NB4 (cell line): ENCODE measurements around the gene NCOA3.

Experiments
- DNase-seq: peaks from one replicate; pipeline ENCODE4 v3.0.0; 2010; ENCODE audit warnings: low read depth
- H3K4me3 ChIP-seq: one replicate; pipeline ENCODE4 v1.5.1; 2011; ENCODE audit warnings: mild to moderate bottlenecking, low read depth, low read length, moderate library complexity
- MYC ChIP-seq: IDR thresholded peaks from 2 replicates; pipeline ENCODE4 v1.6.1; 2011; ENCODE audit warnings: low read depth, low read length
- POLR2A ChIP-seq: IDR thresholded peaks from 2 replicates; pipeline ENCODE4 v1.6.1; 2011; ENCODE audit warnings: mild to moderate bottlenecking; ENCODE audit not compliant: insufficient read length; ENCODE audit errors: extremely low read depth
- TF ChIP-seq, protein P1 (sequence below): IDR thresholded peaks from 2 replicates; pipeline ENCODE4 v1.6.1; 2011; ENCODE audit warnings: low read depth, low read length
- TF ChIP-seq, protein P2 (sequence below): IDR thresholded peaks from one replicate; pipeline ENCODE4 v1.5.1; 2012; ENCODE audit warnings: low read depth, low read length

The NCOA3 gene

DNA sequence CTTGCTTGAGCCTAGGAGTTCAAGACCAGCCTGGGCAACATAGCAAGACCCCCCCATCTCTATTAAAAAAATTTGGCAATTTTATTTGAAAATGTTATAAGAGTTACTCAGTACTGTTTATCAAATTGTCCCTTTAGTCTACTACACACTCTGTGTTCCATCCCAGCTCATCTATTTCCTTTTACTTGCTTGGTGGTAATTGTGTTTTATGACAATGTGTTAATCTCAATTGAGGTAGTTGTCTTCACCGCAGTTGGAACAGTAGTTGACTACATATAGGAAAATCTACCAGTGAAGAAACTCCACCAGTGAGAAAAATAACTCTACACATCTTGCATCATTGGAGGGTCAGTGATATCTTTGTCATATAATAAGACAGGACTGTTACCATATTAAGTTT is 8.0 kb downstream of the NCOA3 start:
- TF ChIP-seq MYC (no peak), POLR2A (no peak)
- TF ChIP-seq, protein P1, sequence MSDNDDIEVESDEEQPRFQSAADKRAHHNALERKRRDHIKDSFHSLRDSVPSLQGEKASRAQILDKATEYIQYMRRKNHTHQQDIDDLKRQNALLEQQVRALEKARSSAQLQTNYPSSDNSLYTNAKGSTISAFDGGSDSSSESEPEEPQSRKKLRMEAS: no peak
- TF ChIP-seq, protein P2, sequence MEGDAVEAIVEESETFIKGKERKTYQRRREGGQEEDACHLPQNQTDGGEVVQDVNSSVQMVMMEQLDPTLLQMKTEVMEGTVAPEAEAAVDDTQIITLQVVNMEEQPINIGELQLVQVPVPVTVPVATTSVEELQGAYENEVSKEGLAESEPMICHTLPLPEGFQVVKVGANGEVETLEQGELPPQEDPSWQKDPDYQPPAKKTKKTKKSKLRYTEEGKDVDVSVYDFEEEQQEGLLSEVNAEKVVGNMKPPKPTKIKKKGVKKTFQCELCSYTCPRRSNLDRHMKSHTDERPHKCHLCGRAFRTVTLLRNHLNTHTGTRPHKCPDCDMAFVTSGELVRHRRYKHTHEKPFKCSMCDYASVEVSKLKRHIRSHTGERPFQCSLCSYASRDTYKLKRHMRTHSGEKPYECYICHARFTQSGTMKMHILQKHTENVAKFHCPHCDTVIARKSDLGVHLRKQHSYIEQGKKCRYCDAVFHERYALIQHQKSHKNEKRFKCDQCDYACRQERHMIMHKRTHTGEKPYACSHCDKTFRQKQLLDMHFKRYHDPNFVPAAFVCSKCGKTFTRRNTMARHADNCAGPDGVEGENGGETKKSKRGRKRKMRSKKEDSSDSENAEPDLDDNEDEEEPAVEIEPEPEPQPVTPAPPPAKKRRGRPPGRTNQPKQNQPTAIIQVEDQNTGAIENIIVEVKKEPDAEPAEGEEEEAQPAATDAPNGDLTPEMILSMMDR: no peak
- DNase-seq: no peak

DNA sequence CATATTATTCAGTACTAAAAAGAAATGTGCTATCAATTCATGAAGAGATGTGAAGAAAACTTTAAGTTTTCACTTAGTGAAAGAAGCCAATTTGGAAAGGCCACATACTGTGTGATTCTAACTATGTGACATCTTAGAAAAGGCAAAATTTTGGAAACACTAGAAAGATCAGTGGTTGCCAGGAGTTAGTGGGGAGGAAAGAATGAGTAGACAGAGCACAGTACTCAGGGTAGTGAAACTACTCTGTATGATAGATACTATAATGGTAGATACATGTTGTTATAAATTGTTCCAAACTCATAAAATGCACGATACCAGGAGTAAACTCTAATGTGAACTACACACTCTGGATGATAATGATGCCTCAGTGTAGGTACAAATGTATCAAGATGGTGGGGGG is 14.2 kb downstream of the NCOA3 start:
- no peak overlapping the region for H3K4me3 ChIP-seq
- no peak for DNase-seq
- TF ChIP-seq MYC (no peak), POLR2A (no peak)
- TF ChIP-seq, protein P2: no peak
- TF ChIP-seq, protein P1: no peak

More for the DNA sequence above, 8.0 kb downstream of the NCOA3 start:
- no peak overlapping the region for H3K4me3 ChIP-seq

DNA sequence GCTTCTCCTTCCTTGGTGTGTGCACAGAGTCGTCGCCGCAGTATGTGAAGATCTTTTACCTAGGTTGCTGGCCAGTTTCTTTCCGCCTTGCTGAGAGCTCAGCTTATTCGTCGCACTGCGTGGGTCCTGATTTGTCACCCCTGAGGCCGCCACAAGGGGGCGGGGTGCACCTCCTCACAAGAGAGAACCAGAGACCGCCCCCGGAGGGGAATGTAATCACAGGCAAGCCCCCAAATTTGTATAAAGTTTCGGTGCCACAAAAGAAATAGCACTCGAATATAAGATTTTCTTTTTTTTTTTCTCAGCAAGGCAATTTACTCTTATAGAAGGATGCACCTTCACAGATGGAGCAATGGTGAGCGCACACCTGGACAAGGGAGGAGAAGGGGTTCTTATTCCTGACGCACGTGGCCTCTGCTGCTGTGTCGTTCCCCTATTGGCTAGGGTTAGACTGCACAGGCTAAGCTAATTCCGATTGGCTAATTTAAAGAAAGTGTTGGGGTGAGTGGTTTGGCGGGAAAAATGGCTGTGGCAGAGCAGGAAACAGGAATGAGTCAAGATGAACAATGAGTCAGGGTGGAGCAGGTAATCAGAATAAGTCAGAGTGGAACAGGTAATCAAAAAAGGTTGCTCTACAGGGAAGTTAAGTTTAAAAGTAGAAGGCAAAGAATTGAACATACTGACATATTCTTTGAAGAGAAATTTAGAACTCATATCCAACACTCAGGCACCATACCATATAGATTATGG is 19.5 kb downstream of the NCOA3 start:
- no peak for DNase-seq
- TF ChIP-seq, protein P1: no peak
- no peak for TF ChIP-seq MYC
- TF ChIP-seq, protein P2: peak; percentile 21
- TF ChIP-seq POLR2A: no peak
- H3K4me3 ChIP-seq: no peak overlapping the region

DNA sequence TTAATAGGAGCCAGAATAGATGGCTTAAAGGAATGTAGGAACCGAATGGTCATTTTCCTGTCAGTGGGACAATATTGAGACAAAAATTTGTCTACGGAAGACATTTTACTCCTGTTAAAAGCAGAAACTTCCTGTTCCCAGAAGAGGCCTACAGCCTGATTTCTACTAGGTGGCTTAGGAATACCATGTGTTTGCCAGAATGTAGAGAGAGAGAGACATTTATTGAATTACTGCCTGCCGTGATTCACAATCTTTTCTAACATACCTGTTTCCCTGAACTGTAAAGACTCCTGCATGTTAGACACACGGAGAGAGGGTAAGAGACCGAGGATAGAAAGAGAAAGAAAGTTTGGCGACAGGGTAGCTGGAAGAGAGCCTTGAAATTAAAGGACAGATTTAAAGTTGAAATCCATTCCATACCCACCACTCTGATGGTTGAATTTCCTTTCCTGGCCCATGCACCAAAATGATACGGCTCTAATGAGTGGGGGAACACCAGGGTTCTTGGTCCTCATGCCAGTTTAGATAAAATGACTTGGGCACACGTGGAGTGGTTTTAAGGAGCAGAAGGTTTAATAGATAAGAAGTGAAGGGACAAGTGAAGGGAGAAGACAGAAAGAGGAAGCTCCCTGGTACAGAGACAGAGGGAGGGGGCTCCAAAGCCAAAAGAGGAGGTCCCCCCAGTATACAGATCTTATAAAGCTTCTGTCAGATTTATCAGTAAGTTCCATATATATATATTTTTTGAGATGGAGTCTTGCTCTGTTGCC is 22.5 kb downstream of the NCOA3 start:
- TF ChIP-seq, protein P2: no peak
- TF ChIP-seq POLR2A: no peak
- no peak for TF ChIP-seq MYC
- TF ChIP-seq, protein P1: no peak
- DNase-seq: no peak
- no peak overlapping the region for H3K4me3 ChIP-seq

DNA sequence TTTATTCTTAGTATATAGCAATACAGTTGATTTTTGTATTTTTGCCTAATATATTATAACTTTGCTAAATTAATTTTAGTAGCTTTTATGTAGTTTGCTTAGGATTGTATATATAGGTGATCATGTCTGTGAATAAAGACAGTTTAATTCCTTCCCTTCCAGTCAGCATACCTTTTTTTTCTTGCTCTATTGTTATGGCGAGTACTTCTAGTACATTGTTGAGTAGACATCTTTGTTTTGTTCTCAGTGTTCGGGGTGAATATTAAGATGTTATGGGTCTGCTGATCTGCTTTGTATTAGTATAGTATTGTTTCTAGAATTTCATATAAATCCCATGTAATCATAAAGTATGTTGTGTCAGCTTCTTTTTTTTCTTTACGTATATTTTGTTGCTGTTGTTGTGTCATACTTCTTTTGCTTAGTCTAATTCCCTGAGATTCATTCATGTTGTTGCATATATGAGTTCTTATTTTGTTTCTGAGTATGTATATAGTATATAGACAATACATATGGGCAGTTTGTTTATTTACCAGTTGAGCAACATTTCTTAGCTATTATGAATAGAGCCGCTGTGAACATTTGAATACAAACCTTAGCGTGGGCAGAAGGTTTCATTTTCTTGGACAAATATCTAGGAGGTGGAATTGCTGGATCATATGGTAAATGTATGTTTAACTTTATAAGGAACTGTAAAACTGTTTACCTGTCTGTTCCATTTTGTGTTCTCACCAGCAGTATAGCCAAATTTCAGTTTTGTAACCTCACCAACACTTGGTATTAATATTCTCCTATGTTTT is 25.5 kb downstream of the NCOA3 start:
- DNase-seq: no peak
- no peak overlapping the region for H3K4me3 ChIP-seq
- TF ChIP-seq MYC (no peak), POLR2A (no peak)
- TF ChIP-seq, protein P1: no peak
- TF ChIP-seq, protein P2: no peak
